Right hindlimb (tissue), 1 donor: Measurements from ENCODE around the gene ARMCX6.
A peak's percentile ranks its signal among the peaks of the same experiment; 100 is the strongest.
"Not testable (repeated sequence)": the region's sequence is repeated elsewhere in the genome, so short reads cannot be mapped to it uniquely, and the experiment has no call there.

Source experiments
- DNase-seq: peaks from one replicate; pipeline ENCODE4 v3.0.0-alpha.2; 2018

The ARMCX6 gene

GRCh38 chrX:101617211-101618191 is at the start of gene ARMCX6:
TSS of gene ARMCX6 (minus strand) at chrX:101618000. CDS start at chrX:101616620, 1,380 bp downstream.
- DNase-seq: peak; percentile 86

- DNase-seq: peak; percentile 80
Measured at GRCh38 chrX:101659601-101660063, 41.8 kb upstream of the ARMCX6 start, which contains the start of gene ARMCX2. TSS of gene ARMCX2 (minus strand) at chrX:101659850. CDS start at chrX:101657588, 2,262 bp downstream.

GRCh38 chrX:101658661-101659491 is 41.1 kb upstream of the ARMCX6 start:
- DNase-seq: peak; percentile 81

DNA sequence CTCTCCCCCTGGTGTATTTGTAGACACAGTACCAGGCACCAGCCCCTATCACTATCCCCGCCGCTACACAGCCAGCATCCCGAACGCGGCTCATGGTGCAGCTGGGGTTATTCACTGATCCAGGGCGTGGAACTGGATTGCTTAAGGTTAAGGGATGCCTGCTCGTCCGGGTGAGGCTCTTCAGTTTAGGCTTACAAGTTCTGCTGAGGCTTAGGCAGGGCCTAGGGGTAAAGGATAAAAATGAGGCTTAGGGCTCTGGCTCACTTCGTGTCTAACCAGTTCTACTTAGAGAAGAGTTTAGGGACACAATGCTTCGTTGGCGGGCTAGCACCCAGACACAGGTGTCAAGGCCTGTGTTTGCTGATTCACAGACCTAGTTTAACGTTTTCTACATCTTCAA is 39.7 kb upstream of the ARMCX6 start:
- no peak for DNase-seq

DNA sequence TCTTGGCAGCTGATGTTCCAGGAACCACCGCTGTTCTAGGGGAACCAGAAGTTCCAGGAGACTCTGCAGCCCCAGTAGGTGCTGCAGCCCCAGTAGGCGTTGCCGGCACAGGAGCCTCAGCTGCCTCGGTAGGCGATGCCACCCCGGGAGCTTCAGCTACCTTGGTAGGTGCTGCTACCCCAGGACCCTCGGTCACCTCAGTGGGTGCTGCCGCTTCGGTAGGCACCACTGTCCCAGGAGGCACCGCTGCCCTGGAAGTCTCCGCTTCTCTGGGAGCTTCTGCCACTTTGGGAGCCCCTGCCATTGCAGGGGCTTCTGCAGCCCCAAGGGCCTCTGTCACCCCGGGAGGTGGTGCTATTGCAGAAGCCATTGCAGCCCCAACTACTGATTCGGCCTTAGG is 39.0 kb upstream of the ARMCX6 start:
- no peak for DNase-seq

DNA sequence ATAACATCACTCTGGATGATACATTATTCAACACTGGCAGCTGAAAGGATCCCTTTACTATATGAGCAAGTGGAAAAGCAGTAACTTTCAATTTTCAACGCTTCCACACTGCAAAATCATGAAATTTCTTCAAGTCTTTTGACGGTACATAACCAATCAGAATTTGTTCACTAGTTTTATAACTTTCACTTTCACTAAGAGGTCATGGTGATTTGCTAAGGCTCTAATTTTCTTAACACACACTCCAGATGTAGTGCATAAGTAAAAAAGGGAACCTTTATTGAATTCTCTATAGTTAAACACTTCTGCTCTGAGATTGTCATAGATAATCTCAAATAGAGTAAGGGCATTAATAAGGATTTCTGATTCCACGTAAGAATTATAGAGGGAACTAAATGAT is 37.7 kb upstream of the ARMCX6 start:
- DNase-seq: no peak

DNA sequence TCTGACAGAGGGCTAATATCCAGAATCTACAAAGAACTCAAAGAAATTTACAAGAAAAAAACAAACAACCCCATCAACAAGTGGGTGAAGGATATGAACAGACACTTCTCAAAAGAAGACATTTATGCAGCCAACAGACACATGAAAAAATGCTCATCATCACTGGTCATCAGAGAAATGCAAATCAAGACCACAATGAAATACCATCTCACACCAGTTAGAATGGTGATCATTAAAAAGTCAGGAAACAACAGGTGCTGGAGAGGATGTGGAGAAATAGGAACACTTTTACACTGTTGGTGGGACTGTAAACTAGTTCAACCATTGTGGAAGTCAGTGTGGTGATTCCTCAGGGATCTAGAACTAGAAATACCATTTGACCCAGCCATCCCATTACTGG is 29.9 kb upstream of the ARMCX6 start:
- DNase-seq: not testable (repeated sequence)

DNA sequence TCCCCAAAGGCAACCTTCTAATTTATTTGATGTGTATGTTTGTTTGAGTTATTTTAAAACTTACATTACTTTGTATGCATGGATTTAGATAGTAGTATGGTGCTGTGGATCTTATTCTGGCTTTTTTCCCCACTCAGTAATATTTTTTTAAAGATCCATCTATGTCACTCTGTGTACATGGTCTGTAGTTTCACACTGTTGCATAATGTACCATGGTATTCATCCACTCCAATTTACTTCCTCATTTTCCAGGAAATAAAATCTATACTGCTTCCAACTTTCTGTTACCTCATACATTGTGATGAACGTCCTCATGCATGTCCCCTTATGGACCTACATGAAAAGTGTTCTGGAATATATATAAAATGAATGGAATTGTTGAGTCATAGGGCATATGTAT is 24.3 kb upstream of the ARMCX6 start:
- no peak for DNase-seq

DNA sequence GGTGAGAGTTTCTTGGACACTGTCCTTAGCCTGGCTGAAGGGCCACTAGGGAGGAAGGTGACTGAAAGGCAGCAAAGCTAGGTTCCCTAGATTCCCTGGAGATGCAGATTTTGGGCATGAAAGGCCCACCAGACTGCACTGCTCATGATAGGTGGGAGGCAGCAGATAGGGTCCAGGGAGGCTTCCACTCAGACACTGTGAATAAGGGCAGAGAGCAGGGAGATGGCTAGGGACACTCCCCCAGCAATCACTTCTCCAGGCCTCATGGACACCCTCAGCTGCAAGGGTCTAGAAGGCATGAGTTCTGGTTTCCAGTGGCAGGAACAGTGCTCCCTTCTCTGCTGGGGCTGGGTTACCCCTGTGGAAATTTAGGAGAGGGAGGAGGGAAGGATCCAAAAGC is 21.8 kb upstream of the ARMCX6 start:
- no peak for DNase-seq

DNA sequence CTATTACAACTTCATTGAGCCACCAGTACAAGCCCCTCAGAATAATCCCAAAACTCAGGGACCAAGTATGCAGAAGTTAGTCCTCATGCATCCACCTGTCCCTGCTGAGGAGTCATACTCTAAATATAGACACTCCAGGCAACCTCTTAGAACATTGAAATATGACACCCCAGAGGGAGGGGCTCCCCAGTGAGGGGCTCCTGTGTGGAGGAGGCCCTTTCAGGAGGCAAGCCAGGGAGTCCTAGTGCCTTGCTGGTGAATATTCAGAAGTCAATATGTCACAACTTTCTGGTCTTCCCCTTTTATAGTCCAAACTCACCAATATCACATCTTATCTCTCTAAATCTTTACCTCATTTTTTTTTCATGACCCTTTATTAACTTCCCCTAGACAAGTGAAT is 1.6 kb upstream of the ARMCX6 start:
- DNase-seq: no peak

DNA sequence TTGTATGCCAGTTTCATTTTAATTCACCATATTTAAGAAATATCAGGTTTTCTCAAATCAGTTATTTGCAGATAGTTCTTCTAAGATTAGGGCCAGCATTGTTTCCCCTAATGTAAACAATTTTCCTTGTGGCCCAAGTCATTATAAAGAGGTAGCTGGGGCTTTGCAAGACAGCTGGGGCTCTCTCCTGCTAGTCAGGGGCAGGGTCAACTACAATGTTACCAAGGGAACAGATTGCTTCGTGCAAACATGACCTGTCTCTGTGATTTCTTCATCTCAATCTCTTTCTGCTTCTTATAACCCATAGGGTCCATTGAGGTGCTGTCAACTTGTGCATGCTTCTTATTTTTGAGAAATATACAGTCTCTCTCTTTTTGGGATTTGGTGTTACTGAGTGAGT is 12.1 kb downstream of the ARMCX6 start:
- DNase-seq: no peak

GRCh38 chrX:101605146-101605545 is 12.7 kb downstream of the ARMCX6 start:
- no peak for DNase-seq

DNA sequence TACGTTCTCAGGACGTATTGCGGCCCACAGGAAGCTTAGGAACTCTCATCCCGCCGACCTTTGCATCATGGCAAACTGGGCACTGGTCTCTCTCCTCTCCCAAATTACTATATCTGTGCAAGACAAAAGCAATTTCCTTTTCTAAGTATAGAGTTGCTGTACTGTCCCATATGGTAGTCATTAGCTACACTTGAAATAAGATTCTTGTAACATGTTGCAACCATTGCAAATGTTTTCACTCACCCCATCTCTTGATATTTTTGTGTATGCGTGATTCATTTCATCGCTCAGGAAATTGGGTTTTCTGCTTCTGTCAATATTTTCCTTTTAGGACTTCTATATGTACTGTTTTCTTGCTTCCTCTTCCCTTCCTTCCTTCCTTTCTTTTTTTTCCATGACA is 15.7 kb downstream of the ARMCX6 start:
- DNase-seq: no peak

DNA sequence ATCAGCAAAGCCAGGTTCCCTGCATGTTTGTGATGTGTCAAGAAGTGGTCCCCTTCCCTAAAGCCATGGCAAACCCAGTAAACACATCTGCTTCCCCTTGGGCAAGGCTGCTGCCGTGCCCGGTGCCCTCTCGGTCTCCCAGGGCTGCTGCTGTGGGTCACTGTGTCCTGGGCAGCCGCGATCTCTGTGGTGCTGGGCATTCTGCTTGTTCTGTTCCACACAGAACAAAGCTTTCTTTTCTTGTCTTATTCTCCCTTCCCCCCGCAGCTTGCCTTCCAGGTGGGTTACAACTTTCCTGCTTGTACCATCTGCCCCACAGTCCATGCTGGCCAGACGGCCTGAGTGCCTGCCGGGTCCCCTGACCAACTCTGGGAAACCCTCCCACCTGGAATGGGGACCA is 18.2 kb downstream of the ARMCX6 start:
- DNase-seq: not testable (repeated sequence)

DNA sequence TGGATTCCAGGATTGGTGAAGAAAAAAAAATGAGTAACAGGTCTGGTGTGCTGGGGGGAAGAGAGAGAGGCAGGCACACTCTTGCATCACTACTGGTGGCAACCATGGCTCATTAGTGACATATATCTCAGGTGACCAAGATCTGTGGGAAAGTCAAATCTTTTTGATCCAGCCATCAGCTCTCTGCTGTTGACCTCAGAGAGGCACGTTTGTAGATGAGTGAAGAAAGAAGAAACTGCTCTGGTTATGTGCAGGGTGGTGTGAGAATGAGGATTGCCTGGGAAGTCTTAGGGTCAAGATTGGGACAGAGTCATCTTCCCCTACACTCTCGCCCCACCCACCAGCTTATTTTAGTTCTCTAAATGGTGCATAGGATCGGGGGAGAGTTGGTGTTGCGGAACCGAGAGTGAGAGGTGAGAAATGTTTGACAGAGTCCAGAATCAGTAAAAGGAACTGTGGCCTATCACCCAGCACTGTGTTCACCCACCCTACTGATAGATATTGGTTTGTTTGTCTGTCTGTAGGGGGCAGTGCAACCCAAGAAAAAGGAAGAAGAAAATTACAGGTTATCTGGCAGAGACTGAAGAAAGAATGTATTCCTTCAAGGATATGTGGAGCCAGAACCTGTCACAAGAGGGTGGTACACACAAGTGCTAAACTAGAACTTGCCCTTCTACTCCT is 21.9 kb downstream of the ARMCX6 start:
- peak; percentile 34 for DNase-seq
